GM21723 (cell line): Measurements from ENCODE around the gene ZFYVE9.

Experiments used
- ATAC-seq: cut with Tn5 transposase; IDR thresholded peaks from one replicate; pipeline ENCODE4 v1.9.1; 2021; ENCODE audit warnings: mild to moderate bottlenecking, moderate library complexity; ENCODE audit not compliant: unreplicated experiment

Gene ZFYVE9

DNA sequence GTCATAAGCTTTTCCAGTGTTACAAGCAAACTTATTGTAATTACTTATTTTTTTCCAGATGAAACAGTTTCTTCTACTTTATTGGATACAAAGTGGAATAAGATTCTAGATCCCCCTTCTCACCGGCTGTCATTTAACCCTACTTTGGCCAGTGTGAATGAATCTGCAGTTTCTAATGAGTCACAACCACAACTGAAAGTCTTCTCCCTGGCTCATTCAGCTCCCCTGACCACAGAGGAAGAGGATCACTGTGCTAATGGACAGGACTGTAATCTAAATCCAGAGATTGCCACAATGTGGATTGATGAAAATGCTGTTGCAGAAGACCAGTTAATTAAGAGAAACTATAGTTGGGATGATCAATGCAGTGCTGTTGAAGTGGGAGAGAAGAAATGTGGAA is 95.5 kb downstream of the ZFYVE9 start:
- no peak for ATAC-seq

- ATAC-seq, result no peak
Measured at GRCh38 chr1:52238474-52238873, 96.6 kb downstream of the ZFYVE9 start.

DNA sequence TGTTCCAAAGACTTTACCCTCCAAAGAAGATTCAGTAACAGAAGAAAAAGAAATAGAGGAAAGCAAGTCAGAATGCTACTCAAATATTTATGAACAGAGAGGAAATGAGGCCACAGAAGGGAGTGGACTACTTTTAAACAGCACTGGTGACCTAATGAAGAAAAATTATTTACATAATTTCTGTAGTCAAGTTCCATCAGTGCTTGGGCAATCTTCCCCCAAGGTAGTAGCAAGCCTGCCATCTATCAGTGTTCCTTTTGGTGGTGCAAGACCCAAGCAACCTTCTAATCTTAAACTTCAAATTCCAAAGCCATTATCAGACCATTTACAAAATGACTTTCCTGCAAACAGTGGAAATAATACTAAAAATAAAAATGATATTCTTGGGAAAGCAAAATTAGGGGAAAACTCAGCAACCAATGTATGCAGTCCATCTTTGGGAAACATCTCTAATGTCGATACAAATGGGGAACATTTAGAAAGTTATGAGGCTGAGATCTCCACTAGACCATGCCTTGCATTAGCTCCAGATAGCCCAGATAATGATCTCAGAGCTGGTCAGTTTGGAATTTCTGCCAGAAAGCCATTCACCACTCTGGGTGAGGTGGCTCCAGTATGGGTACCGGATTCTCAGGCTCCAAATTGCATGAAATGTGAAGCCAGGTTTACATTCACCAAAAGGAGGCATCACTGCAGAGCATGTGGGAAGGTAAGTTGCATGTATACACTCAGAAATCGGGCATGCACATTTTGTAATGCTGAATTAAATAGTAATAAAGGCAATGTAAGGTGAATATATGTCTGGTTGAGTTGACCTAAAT is 97.2 kb downstream of the ZFYVE9 start:
- ATAC-seq, result peak; percentile 22

GRCh38 chr1:52239708-52240001 is 97.8 kb downstream of the ZFYVE9 start:
- ATAC-seq, result peak; percentile 82

GRCh38 chr1:52240592-52241210 is 98.8 kb downstream of the ZFYVE9 start:
- no peak for ATAC-seq

GRCh38 chr1:52243221-52243987 is 101.5 kb downstream of the ZFYVE9 start:
- ATAC-seq, result no peak

- no peak for ATAC-seq
Measured at GRCh38 chr1:52249831-52250230, 107.9 kb downstream of the ZFYVE9 start.

- ATAC-seq, result no peak
Measured at GRCh38 chr1:52253421-52253820, 111.5 kb downstream of the ZFYVE9 start.

DNA sequence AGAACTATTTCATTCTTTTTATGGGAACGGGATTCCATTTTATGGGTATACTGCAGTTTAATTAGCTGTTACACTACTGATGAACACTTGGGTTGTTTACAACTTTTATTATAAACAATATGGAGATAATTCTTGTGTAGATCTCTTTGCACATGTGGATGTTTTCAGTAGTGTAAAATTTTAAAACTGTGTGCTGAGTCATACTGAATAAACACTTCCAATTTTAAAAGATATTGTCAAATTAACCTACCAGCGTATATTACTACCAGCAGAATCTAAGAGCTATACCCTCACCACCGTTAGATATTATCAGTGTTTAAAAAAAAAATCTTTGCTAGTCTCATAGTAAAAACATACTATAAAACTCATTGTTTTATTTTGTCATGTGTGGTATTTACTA is 118.0 kb downstream of the ZFYVE9 start:
- ATAC-seq, result no peak

DNA sequence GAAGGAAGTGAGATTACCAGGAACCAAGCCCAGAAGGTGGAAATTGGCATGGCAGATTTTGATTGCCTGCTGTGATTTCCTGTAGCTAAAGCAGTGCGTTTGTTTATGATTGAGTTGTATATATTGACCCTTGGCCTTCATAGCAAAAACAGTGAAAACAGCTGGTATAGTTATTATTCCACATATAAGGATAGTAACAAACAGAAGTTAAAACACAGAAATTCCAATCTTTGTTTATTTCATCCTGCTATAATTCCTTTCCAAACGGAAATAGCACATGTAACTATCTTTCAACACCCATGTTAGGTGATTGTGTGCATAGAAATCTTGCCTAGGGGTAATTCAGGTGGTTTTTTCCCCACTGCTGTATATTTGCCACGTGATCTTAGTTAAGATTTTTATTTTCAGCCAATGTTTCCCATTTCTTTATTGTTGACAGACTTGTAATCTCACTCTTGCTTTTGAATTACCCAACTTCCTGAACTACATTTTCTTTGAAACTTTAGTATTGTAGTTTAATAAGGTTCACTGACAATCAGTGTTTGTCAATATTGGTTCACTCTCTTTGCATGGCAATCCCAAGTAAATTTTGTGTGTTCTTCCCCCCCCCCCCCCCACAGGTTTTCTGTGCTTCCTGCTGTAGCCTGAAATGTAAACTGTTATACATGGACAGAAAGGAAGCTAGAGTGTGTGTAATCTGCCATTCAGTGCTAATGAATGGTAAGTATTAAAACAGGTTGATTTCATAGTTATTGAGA is 121.4 kb downstream of the ZFYVE9 start:
- ATAC-seq, result no peak

- no peak for ATAC-seq
Measured at GRCh38 chr1:52264530-52265115, 122.7 kb downstream of the ZFYVE9 start.

- no peak for ATAC-seq
Measured at GRCh38 chr1:52266507-52266906, 124.6 kb downstream of the ZFYVE9 start.

GRCh38 chr1:52268372-52268771 is 126.5 kb downstream of the ZFYVE9 start:
- ATAC-seq, result no peak

GRCh38 chr1:52281518-52281917 is 139.6 kb downstream of the ZFYVE9 start:
- ATAC-seq, result no peak

DNA sequence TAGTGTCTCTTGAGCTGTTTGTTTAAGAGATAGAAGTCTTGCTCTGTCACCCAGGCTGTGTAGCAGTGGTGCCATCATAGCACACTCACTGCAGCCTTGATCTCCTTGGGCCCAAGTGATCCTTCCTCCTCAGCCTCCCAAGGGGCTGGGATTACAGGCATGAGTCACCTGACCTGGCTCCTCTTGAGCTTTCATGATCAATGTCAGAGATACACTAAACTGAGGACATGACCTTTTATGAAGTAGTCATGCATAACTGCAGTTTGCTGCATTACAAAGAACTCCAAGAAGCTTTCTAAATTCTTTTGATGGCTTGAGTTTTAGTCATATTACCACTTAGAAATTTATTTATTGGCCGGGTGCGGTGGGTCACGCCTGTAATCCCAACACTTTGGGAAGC is 146.4 kb downstream of the ZFYVE9 start:
- ATAC-seq, result no peak

DNA sequence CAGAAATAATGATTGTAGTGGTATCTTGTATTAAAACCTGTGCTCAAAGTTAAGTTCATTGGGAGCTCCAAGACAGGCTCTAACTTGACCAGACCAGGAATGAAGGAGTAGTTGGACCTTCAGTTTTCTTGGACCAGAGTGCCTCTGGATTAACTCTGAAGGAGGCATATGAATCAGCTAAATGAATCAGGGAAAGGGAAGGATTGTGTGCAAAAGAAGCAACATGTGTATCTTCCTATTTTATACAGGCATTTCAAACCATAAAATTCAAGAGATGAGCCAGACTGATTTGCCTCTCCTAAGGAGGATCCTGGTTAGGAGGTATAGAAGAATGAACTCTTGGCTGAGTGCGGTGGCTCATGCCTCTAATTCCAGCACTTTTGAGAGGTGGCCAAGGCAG is 152.7 kb downstream of the ZFYVE9 start:
- ATAC-seq, result no peak

- no peak for ATAC-seq
Measured at GRCh38 chr1:52296345-52296744, 154.5 kb downstream of the ZFYVE9 start.

GRCh38 chr1:52305417-52306226 is 163.7 kb downstream of the ZFYVE9 start:
- ATAC-seq, result no peak

GRCh38 chr1:52306227-52307006 is 164.5 kb downstream of the ZFYVE9 start:
- ATAC-seq, result no peak
